Head of caudate nucleus (tissue), 42 donors: Measurements from ENCODE around the gene FBXL19.
A peak's percentile ranks its signal among the peaks of the same experiment; 100 is the strongest.
"Not testable (repeated sequence)": the region's sequence is repeated elsewhere in the genome, so short reads cannot be mapped to it uniquely, and the experiment has no call there.

ENCODE experiments used
- DNase-seq, 42 donors: peaks; one replicate each; pipeline versions ENCODE4 v3.0.0 to v3.0.0-alpha.2; 2020 to 2021; ENCODE audit warnings: mixed read lengths in 7 of 42
- intact Hi-C: fragments of 100-400 bp; cut with DNase I; formaldehyde crosslinking; loops from one replicate; pipeline ENCODE4 v1.15.0; 2022

FBXL19 gene

GRCh38 chr16:30929167-30929566 lies 5.8 kb downstream of the FBXL19 start:
- no peak for DNase-seq
- intact Hi-C loops = loop anchor here (10.0 kb wide), 2 partner anchors 124 to 274 kb away; partner anchors contain the start of genes FBRS and PRR14

DNA sequence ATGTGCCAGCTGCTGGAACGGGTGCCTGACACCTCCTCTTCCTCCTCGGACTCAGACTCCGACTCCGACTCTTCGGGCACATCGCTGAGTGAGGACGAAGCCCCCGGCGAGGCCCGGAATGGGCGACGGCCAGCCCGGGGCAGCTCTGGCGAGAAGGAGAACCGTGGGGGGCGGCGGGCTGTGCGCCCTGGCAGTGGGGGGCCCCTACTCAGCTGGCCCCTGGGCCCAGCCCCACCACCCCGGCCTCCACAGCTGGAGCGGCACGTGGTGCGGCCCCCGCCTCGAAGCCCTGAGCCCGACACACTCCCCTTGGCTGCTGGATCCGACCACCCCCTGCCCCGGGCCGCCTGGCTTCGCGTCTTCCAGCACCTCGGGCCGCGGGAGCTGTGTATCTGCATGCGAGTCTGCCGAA lies 6.8 kb downstream of the FBXL19 start:
- DNase-seq = no peak
- intact Hi-C loops = no loop called here

- peak in 4 of 42 donors; percentile 31 to 62 (median 46) for DNase-seq
- intact Hi-C loops = no loop called here
Measured at GRCh38 chr16:30931068-30931650, 7.8 kb downstream of the FBXL19 start.

DNA sequence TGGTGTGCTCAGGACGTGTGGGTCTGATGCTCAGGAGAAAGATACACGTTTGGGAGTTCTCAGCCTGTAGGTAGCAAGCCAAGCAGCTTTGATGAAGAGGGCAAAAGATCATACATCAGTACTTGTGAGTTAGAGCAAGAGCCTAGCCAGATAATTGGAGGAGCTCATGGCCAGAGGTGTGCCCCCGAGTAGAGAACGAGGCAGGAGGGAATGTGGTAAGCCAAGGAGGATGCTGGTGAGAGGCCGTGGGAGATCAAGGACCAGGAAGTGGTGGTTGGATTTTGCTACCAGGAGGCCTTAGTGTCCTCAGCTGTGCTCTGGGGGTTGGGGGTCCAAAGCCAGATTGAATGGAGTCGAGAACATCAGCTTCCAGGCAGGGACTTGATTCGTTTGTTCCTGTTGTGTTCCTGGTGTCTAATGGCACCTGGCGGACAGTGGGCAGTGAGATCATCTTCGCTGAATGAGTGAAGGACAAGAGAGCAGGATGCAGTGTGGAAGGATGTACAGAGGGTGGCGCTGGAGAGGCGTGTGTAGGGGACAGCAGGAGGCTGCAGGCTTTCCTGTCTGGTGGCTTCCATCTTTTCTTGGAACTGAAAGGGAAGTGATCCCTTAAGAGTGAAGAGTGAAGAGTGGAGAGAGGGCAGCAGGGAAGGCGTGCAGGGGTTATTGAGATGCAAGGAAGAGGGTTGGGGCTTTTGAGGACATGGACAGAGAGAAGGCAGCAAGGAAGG lies 11.6 kb downstream of the FBXL19 start:
- intact Hi-C loops = no loop called here
- DNase-seq = peak in 32 of 42 donors; percentile 27 to 78 (median 56)

GRCh38 chr16:30937692-30938091 lies 14.3 kb downstream of the FBXL19 start:
- no peak for DNase-seq
- intact Hi-C loops = no loop called here

- intact Hi-C loops, DNase-seq: not testable (repeated sequence)
Measured at GRCh38 chr16:30939571-30939970, 16.2 kb downstream of the FBXL19 start.

DNA sequence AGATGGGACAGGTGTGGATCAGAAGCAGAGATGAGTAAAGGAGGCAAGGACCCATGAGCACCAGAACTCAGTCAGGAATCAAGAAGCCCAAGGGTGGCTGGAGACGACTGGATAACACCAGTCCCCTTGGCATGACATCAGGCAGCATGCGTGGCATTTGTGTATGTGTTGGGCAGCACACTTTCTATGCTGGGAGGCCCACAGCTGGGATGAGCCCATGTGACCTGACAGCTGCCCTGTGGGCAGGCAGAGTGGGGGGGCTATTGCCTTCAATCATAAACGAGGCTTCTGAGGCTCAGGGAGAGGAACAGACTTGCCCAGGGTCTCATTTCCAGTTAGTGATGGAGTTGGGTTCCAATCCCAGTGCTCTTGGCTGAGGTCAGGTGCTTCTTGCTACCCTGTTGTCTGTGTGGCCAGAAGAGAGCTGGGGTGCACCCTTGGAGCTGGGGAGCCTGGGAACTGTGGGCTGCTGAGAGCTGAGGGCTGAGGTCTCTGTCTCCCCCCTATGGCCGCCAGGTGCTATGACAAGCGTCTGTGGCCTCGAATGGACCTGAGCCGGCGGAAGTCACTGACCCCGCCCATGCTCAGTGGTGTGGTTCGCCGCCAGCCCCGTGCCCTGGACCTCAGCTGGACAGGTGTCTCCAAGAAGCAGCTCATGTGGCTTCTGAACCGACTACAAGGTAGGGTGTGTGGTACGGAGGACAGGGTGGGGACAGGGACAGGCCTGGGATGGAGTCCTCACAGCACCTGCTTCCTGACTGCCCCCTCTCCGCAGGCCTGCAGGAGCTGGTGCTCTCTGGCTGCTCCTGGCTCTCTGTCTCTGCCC lies 18.4 kb downstream of the FBXL19 start:
- DNase-seq = peak in 41 of 42 donors; percentile 34 to 80 (median 65)
- intact Hi-C loops = no loop called here

GRCh38 chr16:30942426-30942806 lies 19.0 kb downstream of the FBXL19 start:
- intact Hi-C loops = no loop called here
- no peak for DNase-seq

- intact Hi-C loops = no loop called here
- DNase-seq = no peak
Measured at GRCh38 chr16:30944352-30944751, 21.0 kb downstream of the FBXL19 start.

DNA sequence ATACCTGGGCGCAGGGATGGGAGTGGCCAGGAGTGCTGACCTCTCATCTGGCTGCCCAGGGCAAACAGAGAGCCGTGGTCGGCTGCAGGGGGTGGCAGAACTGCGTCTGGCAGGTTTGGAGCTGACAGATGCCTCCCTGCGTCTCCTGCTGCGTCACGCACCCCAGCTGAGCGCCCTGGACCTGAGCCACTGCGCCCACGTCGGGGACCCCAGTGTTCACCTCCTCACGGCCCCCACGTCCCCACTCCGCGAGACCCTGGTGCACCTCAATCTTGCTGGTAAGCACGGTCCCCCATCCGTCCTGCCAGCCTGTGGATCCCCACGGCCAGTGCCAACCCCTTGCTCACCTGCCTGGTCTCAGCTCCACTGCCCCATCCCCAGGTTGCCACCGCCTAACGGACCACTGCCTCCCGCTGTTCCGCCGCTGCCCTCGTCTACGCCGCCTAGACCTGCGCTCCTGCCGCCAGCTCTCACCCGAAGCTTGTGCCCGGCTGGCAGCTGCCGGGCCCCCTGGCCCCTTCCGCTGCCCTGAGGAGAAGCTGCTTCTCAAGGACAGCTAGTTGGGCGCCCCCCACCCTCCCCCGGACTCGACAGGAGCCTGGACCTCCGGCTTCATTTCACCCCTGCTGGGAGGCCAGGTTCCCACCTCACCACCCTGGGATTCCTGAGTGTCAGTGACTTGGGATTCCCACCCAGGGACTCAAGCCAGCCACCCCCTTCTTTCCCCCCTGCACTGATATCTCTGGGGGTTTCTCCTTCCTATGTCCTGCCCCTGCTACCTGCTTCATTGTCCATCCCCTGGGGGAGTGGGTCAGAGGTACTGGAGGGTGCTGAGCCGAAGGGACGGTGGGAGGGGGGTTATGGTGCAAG lies 23.5 kb downstream of the FBXL19 start:
- intact Hi-C loops = no loop called here

DNA sequence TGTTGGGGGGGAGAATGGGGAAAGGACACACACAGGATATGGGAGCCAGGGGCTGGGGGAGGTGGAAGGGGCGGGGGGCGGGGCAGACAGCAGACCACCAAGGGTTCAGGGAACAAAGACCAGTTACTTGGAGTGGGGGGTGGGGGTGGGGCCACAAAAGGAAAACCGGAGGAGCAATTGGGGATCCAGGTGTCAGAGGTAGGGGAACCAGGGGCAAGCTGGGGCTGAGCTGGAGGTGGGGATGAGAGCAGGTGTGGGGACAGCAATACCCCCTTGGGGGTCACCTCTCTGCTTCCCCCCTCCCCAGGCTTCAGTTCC lies 24.1 kb downstream of the FBXL19 start:
- DNase-seq = no peak
- intact Hi-C loops = no loop called here

More for the DNA sequence above, 23.5 kb downstream of the FBXL19 start:
- DNase-seq = no peak

GRCh38 chr16:30947859-30948666 lies 24.7 kb downstream of the FBXL19 start:
- intact Hi-C loops = no loop called here

DNA sequence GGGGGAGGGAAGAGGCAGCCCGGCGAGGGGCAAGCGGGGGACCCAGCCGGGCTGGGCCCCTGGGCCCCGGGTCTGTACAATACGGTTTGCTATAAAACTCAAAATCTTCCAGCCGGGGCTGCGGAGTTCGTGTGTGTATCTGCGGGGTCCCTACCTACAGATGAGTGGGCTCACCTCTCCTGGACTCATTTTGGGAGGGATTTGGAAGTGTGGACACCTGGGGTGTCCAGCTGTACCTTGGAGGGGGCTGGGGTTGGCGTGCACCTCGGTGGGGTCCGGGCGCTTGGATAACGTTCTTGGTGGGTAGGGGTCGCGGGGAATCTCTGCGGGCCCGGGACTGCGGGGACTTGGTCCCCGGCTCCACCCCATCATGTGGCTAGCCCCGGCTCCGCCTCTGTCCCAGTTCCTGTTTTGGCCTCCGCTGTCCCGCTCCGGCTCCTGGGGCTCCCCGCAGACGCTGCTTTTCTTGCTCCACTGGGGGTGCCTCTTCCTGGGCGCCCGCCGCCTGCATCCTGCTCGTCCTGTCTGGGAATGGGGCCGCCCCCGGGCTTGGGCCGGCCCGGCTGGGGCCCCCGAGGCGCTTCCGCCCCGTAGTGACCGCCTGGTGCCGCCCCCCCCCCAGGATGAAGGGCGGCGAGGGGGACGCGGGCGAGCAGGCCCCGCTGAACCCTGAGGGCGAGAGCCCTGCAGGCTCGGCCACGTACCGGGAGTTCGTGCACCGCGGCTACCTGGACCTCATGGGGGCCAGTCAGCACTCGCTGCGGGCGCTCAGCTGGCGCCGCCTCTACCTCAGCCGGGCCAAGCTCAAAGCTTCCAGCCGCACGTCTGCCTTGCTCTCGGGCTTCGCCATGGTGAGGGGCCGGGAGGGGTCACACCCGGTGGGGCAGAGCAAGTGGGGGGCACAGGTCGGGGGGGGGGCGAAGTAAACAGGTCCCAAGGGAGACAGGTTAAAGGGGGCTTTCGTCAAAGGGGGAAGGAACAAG lies 25.6 kb downstream of the FBXL19 start, which contains the start of gene ORAI3:
Gene ORAI3, plus strand, starts transcription at position 402 of the 983 bp plus-strand sequence. Its CDS starts 222 bp downstream, at position 624.
- DNase-seq = peak; percentile 37 to 90 (median 77)
- intact Hi-C loops = no loop called here

More at GRCh38 chr16:30947859-30948666, 24.7 kb downstream of the FBXL19 start:
- peak; percentile 85 to 99 (median 94) for DNase-seq

DNA sequence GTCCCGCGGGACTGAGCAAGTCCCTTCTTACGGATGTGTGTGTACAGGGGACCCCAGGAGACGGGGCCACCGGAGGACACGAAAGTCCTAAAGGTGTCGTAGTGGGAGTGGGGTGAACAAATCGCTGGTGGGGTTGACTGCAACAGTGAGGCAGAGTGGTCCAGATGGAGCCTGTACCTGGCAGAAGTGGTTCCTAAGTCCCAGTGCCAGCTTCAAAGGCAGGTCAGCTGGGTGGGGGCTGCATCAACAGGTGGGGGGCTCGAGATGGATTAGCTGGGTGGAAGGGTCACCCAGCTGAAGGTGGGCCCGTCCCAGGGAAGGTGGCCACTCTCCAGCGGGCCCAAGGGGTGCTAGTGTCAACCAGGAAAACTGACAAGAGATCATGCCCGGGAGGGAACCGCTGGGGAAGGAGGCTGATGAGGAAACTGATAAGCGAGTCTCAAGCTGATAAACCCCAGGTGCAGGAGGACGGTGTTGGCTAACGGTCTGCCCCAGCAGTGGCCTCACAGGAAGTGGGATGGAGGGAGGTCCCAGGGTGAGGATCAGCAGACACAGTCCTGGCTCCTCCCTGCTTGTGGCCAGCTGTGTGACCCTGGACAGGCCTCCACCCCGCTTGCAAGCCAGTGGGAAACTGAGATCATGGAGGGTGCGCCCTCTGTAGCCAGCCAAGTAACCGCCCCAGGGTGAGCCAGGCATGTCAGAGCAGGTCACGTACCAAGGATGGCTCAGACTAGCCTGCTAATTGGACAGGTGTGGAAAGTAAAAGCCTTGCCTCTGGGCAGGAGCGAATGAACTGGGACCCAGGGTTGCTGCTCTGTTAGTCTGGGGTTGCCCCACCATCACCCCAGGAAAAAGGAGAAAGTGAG lies 26.5 kb downstream of the FBXL19 start:
- intact Hi-C loops = no loop called here
- DNase-seq = peak in 20 of 42 donors; percentile 16 to 63 (median 39)

DNA sequence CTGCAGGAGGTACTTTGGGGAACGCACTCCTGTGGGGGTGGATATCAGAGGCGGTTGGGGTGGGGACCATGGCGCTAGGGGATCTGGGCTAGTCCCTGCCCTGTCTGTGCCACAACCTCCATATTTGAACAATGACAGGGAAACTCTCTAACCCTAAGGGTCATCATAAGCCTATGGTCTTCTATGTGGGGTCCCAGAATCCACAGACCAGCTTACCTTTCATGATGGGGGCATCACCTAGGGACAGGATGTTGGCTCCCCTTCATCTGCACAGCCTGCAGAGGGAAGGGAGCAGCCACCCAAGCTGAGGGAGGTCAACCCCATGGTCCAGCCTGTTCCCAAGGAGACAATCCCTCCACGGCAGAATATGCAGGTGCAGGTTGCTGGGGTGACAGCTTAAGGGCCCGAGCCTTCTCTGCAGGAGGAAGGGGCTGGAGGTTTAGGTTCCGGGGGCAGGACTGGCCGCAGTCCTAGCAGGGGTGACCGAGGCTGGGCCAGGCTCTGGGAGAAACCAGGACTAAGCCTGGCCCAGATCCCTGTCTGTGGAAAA lies 27.2 kb downstream of the FBXL19 start:
- DNase-seq = no peak
- intact Hi-C loops = no loop called here

DNA sequence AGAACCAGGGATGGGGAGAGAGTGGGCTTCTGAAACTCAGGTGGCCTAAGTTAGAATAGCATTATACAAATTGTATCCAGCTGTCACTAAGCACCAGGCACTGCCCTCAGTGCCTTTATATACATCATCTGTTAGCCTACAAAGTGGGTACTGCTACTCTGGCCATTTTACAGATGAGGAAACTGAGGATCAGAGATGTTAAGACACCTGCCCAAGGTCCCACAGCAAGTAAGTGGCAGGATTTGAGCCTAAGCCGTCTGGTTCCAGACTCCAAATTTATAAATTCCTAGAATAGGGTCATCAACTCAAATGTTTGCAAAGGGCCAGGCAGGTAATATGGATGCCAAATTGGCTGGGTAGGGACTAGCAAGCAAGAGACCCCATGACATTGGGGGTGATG lies 27.8 kb downstream of the FBXL19 start:
- intact Hi-C loops = no loop called here

More for the DNA sequence above, 27.8 kb downstream of the FBXL19 start:
- no peak for DNase-seq
